Umbilical cord (tissue), 2 donors: ENCODE measurements around the gene SMC5. TPM values are rescaled to one million over a fixed set of nuclear protein-coding genes. Genes with fewer than 3 reads are reported as not detected.
"Not testable (repeated sequence)": the region's sequence is repeated elsewhere in the genome, so short reads cannot be mapped to it uniquely, and the experiment has no call there.

Experiments used
- DNase-seq: peaks from one replicate; pipeline ENCODE4 v3.0.0-alpha.2; 2015; ENCODE audit warnings: low spot score
- total RNA-seq: library from RNA; depleted of rRNA; stranded (reverse); fragments of >200 nt; gene quantifications from one replicate; pipeline ENCODE4 v1.2.3, GENCODE V29; 2014; ENCODE audit warnings: low replicate concordance; ENCODE audit not compliant: insufficient read depth

Gene SMC5
- total RNA-seq, result 53.2 TPM

GRCh38 chr9:70258692-70259511, at the start of gene SMC5:
TSS of gene SMC5 (plus strand) at chr9:70258978. CDS start at chr9:70259079, 101 bp downstream.
- DNase-seq, result peak; percentile 95

DNA sequence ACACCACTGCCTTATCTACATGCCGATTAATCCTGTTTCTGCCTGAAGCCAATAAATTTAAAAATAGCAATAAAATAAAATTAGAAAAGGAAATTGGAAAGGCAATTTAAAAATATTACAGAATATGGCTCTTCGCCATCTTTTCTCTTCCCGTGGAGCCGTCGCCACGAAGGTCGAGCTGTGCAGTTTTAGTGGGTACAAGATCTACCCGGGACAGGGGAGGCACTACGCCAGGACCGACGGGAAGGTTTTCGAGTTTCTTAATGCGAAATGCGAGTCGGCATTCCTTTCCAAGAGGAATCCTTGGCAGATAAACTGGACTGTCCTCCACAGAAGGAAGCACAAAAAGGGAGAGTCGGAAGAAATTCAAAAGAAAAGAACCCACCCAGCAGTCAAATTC, 41.7 kb upstream of the SMC5 start:
- no peak for DNase-seq

GRCh38 chr9:70218767-70219166, 40.0 kb upstream of the SMC5 start:
- DNase-seq, result no peak

DNA sequence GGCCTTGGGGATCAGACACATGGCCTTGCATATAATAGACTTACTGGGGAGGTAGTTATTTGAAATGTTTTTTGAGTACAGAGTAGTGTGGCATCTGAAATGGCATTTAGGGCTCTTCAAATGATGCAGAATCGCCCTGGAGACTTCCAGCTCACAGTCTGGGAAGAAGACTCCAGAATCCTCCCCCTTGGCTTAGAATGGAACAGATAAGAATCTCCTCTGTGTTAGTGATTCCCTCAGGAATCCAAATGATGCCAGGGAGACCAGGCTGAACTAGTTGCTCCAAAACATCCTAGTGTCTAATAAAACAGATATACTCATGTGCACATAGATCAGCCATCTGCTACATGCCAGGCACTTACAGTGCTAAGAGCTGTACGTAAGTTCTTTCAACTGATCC, 38.6 kb upstream of the SMC5 start:
- no peak for DNase-seq

DNA sequence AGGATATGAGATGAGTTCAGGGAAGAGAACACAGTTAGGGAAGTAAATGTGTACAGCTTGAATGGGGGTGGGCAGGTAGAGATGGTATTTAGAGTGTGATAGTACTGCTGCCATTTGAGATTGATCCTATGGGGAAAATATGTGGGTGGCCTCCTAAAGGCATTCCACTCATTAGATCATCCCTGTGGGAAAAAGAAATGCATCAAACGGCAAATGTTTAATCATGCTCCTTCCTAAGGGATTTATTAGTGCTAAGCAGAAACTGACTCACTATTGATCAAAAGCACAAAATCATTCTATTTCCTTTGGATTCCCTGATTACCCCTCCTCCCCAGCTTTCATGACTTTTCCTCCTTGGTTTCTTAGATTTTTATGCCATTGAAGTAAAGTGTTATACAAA, 36.4 kb upstream of the SMC5 start:
- no peak for DNase-seq

GRCh38 chr9:70228118-70228517, 30.7 kb upstream of the SMC5 start:
- DNase-seq, result no peak

- DNase-seq, result no peak
Measured at GRCh38 chr9:70228611-70229010, 30.2 kb upstream of the SMC5 start.

- DNase-seq, result peak; percentile 28
Measured at GRCh38 chr9:70229026-70229425, 29.8 kb upstream of the SMC5 start.

- peak; percentile 29 for DNase-seq
Measured at GRCh38 chr9:70229579-70229978, 29.2 kb upstream of the SMC5 start.

GRCh38 chr9:70232476-70232875, 26.3 kb upstream of the SMC5 start:
- no peak for DNase-seq

- DNase-seq, result not testable (repeated sequence)
Measured at GRCh38 chr9:70234208-70234607, 24.6 kb upstream of the SMC5 start.

DNA sequence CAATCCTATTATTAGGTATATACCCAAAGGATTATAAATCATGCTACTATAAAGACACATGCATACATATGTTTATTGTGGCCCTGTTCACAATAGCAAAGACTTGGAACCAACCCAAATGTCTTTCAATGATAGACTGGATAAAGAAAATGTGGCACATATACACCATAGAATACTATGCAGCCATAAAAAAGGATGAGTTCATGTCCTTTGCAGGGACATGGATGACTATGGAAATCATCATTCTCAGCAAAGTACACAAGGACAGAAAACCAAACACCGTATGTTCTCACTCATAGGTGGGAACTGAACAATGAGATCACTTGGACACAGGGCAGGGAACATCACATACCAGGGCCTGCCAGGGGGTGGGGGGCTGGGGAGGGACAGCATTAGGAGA, 12.8 kb upstream of the SMC5 start:
- DNase-seq, result not testable (repeated sequence)

- DNase-seq, result no peak
Measured at GRCh38 chr9:70250221-70250620, 8.6 kb upstream of the SMC5 start.

- peak; percentile 19 for DNase-seq
Measured at GRCh38 chr9:70255486-70255885, 3.3 kb upstream of the SMC5 start.

- peak; percentile 90 for DNase-seq
Measured at GRCh38 chr9:70256123-70256551, 2.6 kb upstream of the SMC5 start.

DNA sequence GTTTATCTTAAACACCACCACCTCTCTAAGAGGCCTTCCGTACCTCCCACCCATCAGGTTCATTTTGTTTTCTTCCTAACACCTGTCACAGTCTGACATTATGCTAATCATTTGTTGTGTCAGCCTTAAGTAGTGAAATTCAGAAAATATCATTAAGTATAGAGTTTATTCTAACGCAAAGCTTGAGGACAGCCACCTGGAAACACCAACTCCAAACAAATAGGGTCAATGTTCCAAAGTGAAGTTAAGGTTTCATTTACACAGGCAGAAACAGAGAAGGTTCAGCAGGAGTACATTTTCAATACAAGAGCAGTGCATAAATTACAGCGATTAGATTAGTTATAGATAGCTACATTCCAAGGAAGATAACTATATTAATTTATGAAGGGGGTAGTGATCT, 1.3 kb upstream of the SMC5 start:
- no peak for DNase-seq

DNA sequence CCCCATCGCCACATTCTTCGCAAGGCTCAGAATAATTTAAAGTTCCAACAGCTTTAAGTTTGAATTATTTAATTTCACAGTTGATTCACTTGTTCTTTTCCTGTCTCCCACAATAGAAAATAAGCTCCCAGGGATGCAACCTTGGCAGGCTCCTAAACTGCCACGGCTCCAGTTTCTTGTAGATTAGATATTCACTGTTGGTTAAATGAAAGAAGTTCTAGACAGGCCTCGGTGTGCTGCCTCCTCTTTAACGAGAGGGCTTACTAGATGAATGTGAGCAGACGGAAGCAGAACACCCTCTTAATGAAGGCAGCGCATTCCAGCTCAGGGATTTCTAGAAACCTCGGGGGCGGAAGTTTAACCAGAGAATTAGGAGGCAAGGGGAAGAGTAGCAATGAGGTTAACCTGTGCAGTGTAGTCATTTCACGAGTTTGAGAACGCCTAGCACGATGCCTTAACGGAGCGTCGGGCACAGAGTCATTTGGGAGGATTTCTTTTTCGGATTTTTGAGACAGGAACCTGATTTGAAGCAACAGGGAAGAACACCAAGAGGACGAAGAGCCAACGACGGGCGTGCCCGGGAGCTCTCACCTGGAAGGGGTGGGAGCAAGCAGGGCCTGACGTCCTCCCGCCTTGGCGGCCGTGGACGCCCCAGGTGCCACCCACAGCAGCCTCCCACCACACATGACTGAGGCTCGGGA, 637 bp upstream of the SMC5 start:
- DNase-seq, result peak; percentile 75

GRCh38 chr9:70259512-70259802, 679 bp downstream of the SMC5 start:
- no peak for DNase-seq

GRCh38 chr9:70260007-70260443, 1.2 kb downstream of the SMC5 start:
- no peak for DNase-seq

- DNase-seq, result no peak
Measured at GRCh38 chr9:70260606-70261005, 1.8 kb downstream of the SMC5 start.

- DNase-seq, result peak; percentile 29
Measured at GRCh38 chr9:70261131-70261870, 2.5 kb downstream of the SMC5 start.

GRCh38 chr9:70262366-70262765, 3.6 kb downstream of the SMC5 start:
- no peak for DNase-seq
